ENCODE data around the gene LIPH. TPM values are rescaled to one million over a fixed set of nuclear protein-coding genes. Genes with fewer than 3 reads are reported as not detected.
"Not testable (repeated sequence)": the region's sequence is repeated elsewhere in the genome, so short reads cannot be mapped to it uniquely, and the experiment has no call there.

LIPH gene
- total RNA-seq, 2 donors from 2014 or later: 2.0 to 4.5 TPM

GRCh38 chr3:185559706-185560090, 7.3 kb upstream of the LIPH start:
- no peaks in the 10 kb centered on the region for H3K27me3 ChIP-seq (replicated peaks; ENCODE audit: insufficient read depth)
- no peak for ATAC-seq (ENCODE audit: insufficient number of reproducible peaks, low FRiP score, low read depth)
- H3K27ac ChIP-seq: no peak overlapping the region
- no peaks in the 10 kb centered on the region for H3K4me1 ChIP-seq (ENCODE audit: control insufficient read depth in 1 of 2, low read depth in 2 of 2)
- H3K9me3 ChIP-seq: no peaks in the 10 kb centered on the region
- no peaks in the 10 kb centered on the region for H3K36me3 ChIP-seq
- TF ChIP-seq CTCF (IDR thresholded peaks at IDR 0.05): no peak
- no peak for DNase-seq (ENCODE audit: low spot score)
- no peak overlapping the region for H3K4me3 ChIP-seq

- TF ChIP-seq CTCF (IDR thresholded peaks at IDR 0.05): no peak
- no peak overlapping the region for H3K4me3 ChIP-seq
- no peak overlapping the region for H3K27ac ChIP-seq
- H3K36me3 ChIP-seq: no peaks in the 10 kb centered on the region
- no peaks in the 10 kb centered on the region for H3K4me1 ChIP-seq (ENCODE audit: control insufficient read depth in 1 of 2, low read depth in 2 of 2)
- ATAC-seq (ENCODE audit: insufficient number of reproducible peaks, low FRiP score, low read depth) (no peak), DNase-seq (ENCODE audit: low spot score) (no peak)
- no peaks in the 10 kb centered on the region for H3K9me3 ChIP-seq
- no peaks in the 10 kb centered on the region for H3K27me3 ChIP-seq (replicated peaks; ENCODE audit: insufficient read depth)
These were observed 6.0 kb upstream of the LIPH start for GRCh38 chr3:185558395-185558794.

- ATAC-seq (ENCODE audit: insufficient number of reproducible peaks, low FRiP score, low read depth); DNase-seq (ENCODE audit: low spot score); H3K27ac ChIP-seq; H3K4me3 ChIP-seq; H3K4me1 ChIP-seq (ENCODE audit: control insufficient read depth in 1 of 2, low read depth in 2 of 2); H3K36me3 ChIP-seq; H3K27me3 ChIP-seq (replicated peaks; ENCODE audit: insufficient read depth); H3K9me3 ChIP-seq: not testable (repeated sequence)
These were observed 4.3 kb upstream of the LIPH start for GRCh38 chr3:185556640-185557039.

DNA sequence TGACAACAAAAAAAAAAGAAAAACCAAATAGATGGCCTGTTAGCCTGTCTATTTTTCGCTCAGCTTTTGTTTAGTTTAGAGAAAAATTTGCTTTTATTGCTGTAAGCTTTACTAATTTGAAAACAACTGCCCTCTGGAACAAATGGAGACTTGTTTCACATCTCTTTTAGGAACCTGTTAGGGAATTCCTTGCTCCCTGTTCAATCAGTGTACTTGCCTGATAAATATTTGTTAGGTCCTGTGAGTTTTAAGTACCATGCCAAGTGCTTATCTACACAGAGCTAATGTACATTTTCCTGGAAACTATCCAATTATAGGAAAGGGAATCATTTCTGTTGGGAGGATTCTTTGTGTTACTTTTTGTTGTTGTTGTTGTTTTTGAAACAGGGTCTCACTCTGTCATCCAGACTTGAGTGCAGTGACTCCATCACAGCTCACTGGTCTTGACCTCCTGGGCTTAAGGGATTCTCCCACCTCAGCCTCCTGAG, 3.5 kb upstream of the LIPH start:
- H3K4me3 ChIP-seq: no peak overlapping the region
- H3K9me3 ChIP-seq: no peaks in the 10 kb centered on the region
- no peaks in the 10 kb centered on the region for H3K36me3 ChIP-seq
- ATAC-seq (ENCODE audit: insufficient number of reproducible peaks, low FRiP score, low read depth) (no peak), DNase-seq (ENCODE audit: low spot score) (no peak)
- TF ChIP-seq CTCF (IDR thresholded peaks at IDR 0.05): no peak
- no peaks in the 10 kb centered on the region for H3K27me3 ChIP-seq (replicated peaks; ENCODE audit: insufficient read depth)
- no peak overlapping the region for H3K27ac ChIP-seq
- H3K4me1 ChIP-seq (ENCODE audit: control insufficient read depth in 1 of 2, low read depth in 2 of 2): no peaks in the 10 kb centered on the region

DNA sequence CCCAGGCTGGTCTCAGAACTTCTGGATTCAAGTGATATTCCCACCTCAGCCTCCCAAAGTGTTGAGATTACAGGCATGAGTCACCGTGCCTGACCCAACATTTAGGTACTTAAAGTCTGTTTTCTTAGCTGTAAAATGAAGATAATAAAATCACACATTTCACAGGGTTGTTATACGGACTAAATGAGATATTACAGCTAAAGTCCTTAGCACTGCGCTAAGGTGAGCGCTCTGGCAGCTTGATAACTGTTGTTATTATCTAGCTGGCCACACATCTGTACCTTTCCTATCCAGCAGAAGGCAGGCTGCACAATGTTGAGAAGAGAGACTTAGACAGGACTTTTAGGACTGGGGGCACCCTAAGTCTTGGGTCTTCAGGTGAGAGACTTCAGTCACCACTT, 2.7 kb upstream of the LIPH start:
- no peak for TF ChIP-seq CTCF (IDR thresholded peaks at IDR 0.05)

DNA sequence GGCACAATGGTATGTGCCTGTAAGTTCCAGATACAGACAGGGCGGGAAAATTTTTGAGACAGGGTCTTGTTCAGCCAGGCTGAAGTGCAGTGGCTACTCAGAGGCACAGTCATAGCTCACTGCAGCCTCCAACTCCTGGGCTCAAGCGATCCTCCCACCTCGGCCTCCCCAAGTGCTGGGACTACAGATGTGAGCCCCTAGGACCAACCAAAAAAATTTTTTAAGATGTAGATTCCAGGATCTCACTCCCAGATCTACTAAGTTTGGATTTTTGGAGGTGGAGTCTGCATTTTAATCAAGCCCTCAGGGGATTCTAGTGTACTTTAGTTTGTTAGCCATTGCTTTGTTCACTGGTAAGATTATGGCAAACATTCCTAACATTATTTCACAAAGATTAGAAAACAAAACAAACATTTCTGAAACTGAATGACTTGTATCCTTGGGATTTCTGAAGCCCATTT, 2.7 kb downstream of the LIPH start:
- H3K9me3 ChIP-seq: no peaks in the 10 kb centered on the region
- H3K4me1 ChIP-seq (ENCODE audit: control insufficient read depth in 1 of 2, low read depth in 2 of 2): peaks cover 9 to 19% of the 10 kb centered on the region in 2 donors
- DNase-seq (ENCODE audit: low spot score) (no peak), ATAC-seq (ENCODE audit: insufficient number of reproducible peaks, low FRiP score, low read depth) (no peak)
- H3K36me3 ChIP-seq: no peaks in the 10 kb centered on the region
- H3K27ac ChIP-seq: peak overlapping the region; percentile 53 to 59
- H3K4me3 ChIP-seq: peak overlapping the region; percentile 29
- no peak for TF ChIP-seq CTCF (IDR thresholded peaks at IDR 0.05)
- no peaks in the 10 kb centered on the region for H3K27me3 ChIP-seq (replicated peaks; ENCODE audit: insufficient read depth)

More for the DNA sequence above, 2.7 kb upstream of the LIPH start:
- Histone ChIP-seq H3K27me3 (replicated peaks; ENCODE audit: insufficient read depth) (no peaks in the 10 kb centered on the region), H3K9me3 (no peaks in the 10 kb centered on the region), H3K27ac (no peak overlapping the region), H3K36me3 (no peaks in the 10 kb centered on the region), H3K4me3 (no peak overlapping the region), H3K4me1 (ENCODE audit: control insufficient read depth in 1 of 2, low read depth in 2 of 2) (peaks cover 2% of the 10 kb centered on the region in 2 donors)
- no peak for DNase-seq (ENCODE audit: low spot score)
- ATAC-seq (ENCODE audit: insufficient number of reproducible peaks, low FRiP score, low read depth): no peak

All from thoracic aorta (tissue), 2 donors.